GM12878 (cell line): Measurements from ENCODE around the gene MT1HL1. TPM values are rescaled to one million over a fixed set of nuclear protein-coding genes. Genes with fewer than 3 reads are reported as not detected.

ENCODE experiments used
- ATAC-seq: fragments of 200-7000 bp; cut with Tn5 transposase; 3 replicates; pipeline ENCODE4 v1.9.1; 2020; ENCODE audit warnings: mild to moderate bottlenecking, moderate library complexity
- BruUV-seq: library from RNA; stranded (reverse); fragments of 400-500 nt; replicated peaks from 2 replicates; lab custom pipeline; 2021; lab: Mats Ljungman, UMichigan
- CTCF ChIA-PET: fragments of 300-600 bp; sonication (Branson Sonifier 250); formaldehyde crosslinking; extraction: SDS; loops from one replicate; lab custom pipeline; 2021; ENCODE audit warnings: inconsistent platforms; lab: Yijun Ruan, JAX
- POLR2A ChIA-PET: fragments of 350-600 bp; formaldehyde crosslinking; extraction: SDS; loops from one replicate; lab custom pipeline; 2021; ENCODE audit warnings: inconsistent platforms; lab: Charles Lee
- RAD21 ChIA-PET: fragments of 300-600 bp; sonication (Branson Sonifier 250); formaldehyde crosslinking; loops from one replicate; lab custom pipeline; 2023; ENCODE audit warnings: antibody characterized with exemption; ENCODE audit not compliant: unreplicated experiment; lab: Charles Lee
- SMC1A ChIA-PET: fragments of 300-600 bp; sonication (Branson Sonifier 250); formaldehyde crosslinking; loops from one replicate; lab custom pipeline; 2023; ENCODE audit not compliant: unreplicated experiment, uncharacterized antibody; lab: Charles Lee
- DNase-seq: peaks from one replicate; pipeline ENCODE4 v3.0.0-alpha.2; 2011; ENCODE audit warnings: low read depth, low spot score
- FAIRE-seq: peaks from 3 replicates; lab custom pipeline; 2011; peaks lifted over from hg19 to GRCh38; lab: Jason Lieb, UNC
- H2AFZ ChIP-seq: 2 replicates; pipeline ENCODE4 v1.6.0; 2011; ENCODE audit warnings: low read depth, low read length, control low read depth; ENCODE audit not compliant: control insufficient read depth
- H3K27ac ChIP-seq: 2 replicates; pipeline ENCODE4 v1.5.1; 2011; ENCODE audit warnings: control low read depth; ENCODE audit not compliant: control insufficient read depth, insufficient read depth
- H3K27me3 ChIP-seq, 2 experiments: replicated peaks in 1 of 2; 2 replicates each; pipeline versions ENCODE4 v1.6.0 to v1.6.1; 2011; ENCODE audit warnings: low read length in 1 of 2; ENCODE audit not compliant: control insufficient read depth in 2 of 2, insufficient read depth in 2 of 2
- H3K36me3 ChIP-seq, 2 experiments: 2 replicates each; pipeline ENCODE4 v1.5.1; 2011; ENCODE audit warnings: low read length in 1 of 2; ENCODE audit not compliant: control insufficient read depth in 2 of 2, insufficient read depth in 2 of 2
- H3K4me1 ChIP-seq: 2 replicates; pipeline ENCODE4 v1.6.1; 2011; ENCODE audit warnings: mild to moderate bottlenecking, low read length, moderate library complexity, mixed read lengths; ENCODE audit not compliant: control insufficient read depth, insufficient read depth
- H3K4me2 ChIP-seq: 2 replicates; pipeline ENCODE4 v1.6.0; 2011; ENCODE audit warnings: control low read depth; ENCODE audit not compliant: control insufficient read depth, insufficient read depth
- H3K4me3 ChIP-seq: fragments of 200-600 bp; sonication (generic); 2 replicates; pipeline ENCODE4 v1.5.1; 2016
- H3K79me2 ChIP-seq: 2 replicates; pipeline ENCODE4 v1.6.0; 2011; ENCODE audit warnings: low read length; ENCODE audit not compliant: control insufficient read depth, insufficient read depth
- H3K9ac ChIP-seq: 2 replicates; pipeline ENCODE4 v1.8.0; 2011; ENCODE audit warnings: low read length, control low read depth, mixed read lengths; ENCODE audit not compliant: control insufficient read depth, insufficient read depth
- H3K9me3 ChIP-seq: replicated peaks from 3 replicates; pipeline ENCODE4 v1.5.1; 2011; ENCODE audit warnings: mild to moderate bottlenecking, low read length; ENCODE audit not compliant: control insufficient read depth, insufficient read depth
- H4K20me1 ChIP-seq: 2 replicates; pipeline ENCODE4 v1.6.0; 2011; ENCODE audit not compliant: control insufficient read depth, insufficient read depth
- CBFB ChIP-seq: IDR thresholded peaks from 2 replicates; pipeline ENCODE4 v1.6.1; 2016; ENCODE audit warnings: antibody characterized with exemption, low read depth
- EZH2 ChIP-seq: IDR thresholded peaks from 2 replicates; pipeline ENCODE4 v1.6.1; 2012; ENCODE audit warnings: low read depth, mild to moderate bottlenecking, control low read depth, inconsistent platforms, low read length, borderline replicate concordance; ENCODE audit not compliant: control insufficient read depth
- HDAC2 ChIP-seq: fragments of 200-600 bp; sonication (generic); IDR thresholded peaks from 2 replicates; pipeline ENCODE4 v1.6.1; 2017
- IKZF2 ChIP-seq, 2 experiments: fragments of 450-650 bp; IDR thresholded peaks; 2 replicates each; pipeline ENCODE4 v1.6.1; 2017; ENCODE audit warnings: mild to moderate bottlenecking in 2 of 2, moderate library complexity in 2 of 2
- NR2C2 ChIP-seq: IDR thresholded peaks from 2 replicates; pipeline ENCODE4 v1.6.1; 2011; ENCODE audit warnings: borderline replicate concordance, low read depth; ENCODE audit not compliant: control insufficient read depth, insufficient read length
- PAX8 ChIP-seq: fragments of 450-650 bp; IDR thresholded peaks from 2 replicates; pipeline ENCODE4 v1.6.1; 2017; ENCODE audit warnings: mild to moderate bottlenecking, moderate library complexity
- RELA ChIP-seq: fragments of 450-650 bp; IDR thresholded peaks from 2 replicates; pipeline ENCODE4 v1.8.0; 2014; ENCODE audit warnings: borderline replicate concordance; ENCODE audit not compliant: partially characterized antibody
- RFX5 ChIP-seq: IDR thresholded peaks from 2 replicates; pipeline ENCODE4 v1.6.1; 2011; ENCODE audit warnings: low read depth, low read length, improper control_type of control experiment
- SP1 ChIP-seq: IDR thresholded peaks from one replicate; pipeline ENCODE4 v1.6.1; 2011; ENCODE audit warnings: low read depth, low read length
- STAT1 ChIP-seq: fragments of 450-650 bp; conservative IDR thresholded peaks from 2 replicates; pipeline ENCODE4 v1.6.1; 2014; ENCODE audit warnings: antibody characterized with exemption, mild to moderate bottlenecking
- STAT3 ChIP-seq: IDR thresholded peaks from 2 replicates; pipeline ENCODE4 v1.6.1; 2011; ENCODE audit warnings: low read depth, low read length, improper control_type of control experiment
- TBL1XR1 ChIP-seq: IDR thresholded peaks from 2 replicates; pipeline ENCODE4 v1.6.1; 2012; ENCODE audit warnings: low read depth, low read length, improper control_type of control experiment
- TCF12 ChIP-seq: IDR thresholded peaks from 2 replicates; pipeline ENCODE4 v1.6.1; 2011; ENCODE audit warnings: low read depth, mild to moderate bottlenecking, low read length
- WRNIP1 ChIP-seq: IDR thresholded peaks from 2 replicates; pipeline ENCODE4 v1.6.1; 2011; ENCODE audit warnings: low read depth, low read length, improper control_type of control experiment, borderline replicate concordance
- YBX1 ChIP-seq: fragments of 450-650 bp; IDR thresholded peaks from 2 replicates; pipeline ENCODE4 v1.6.1; 2016; ENCODE audit warnings: antibody characterized with exemption
- WGBS: methylation state at CpG from one replicate; pipeline ENCODE4 v1.1.6; 2016; ENCODE audit warnings: low lambda C conversion rate; ENCODE audit not compliant: insufficient replicate concordance, insufficient coverage; ENCODE audit errors: missing lambda C conversion rate; 5-methylcytosine and 5-hydroxymethylcytosine counted together
- in situ Hi-C: fragments of 300-500 bp; cut with MboI; formaldehyde crosslinking; loops from 9 replicates; pipeline ENCODE4 v1.14.3; 2018; ENCODE audit warnings: mixed read lengths
- intact Hi-C: fragments of 100-400 bp; cut with micrococcal nuclease; formaldehyde crosslinking; loops from one replicate; pipeline ENCODE4 v1.14.2; 2022; ENCODE audit not compliant: unreplicated experiment
- polyA plus RNA-seq, 11 experiments: library from polyadenylated mRNA; depleted of rRNA in 4 of 11; unstranded in 6 of 11; stranded (reverse) in 5 of 11; fragments of >200 nt; fragmentation: Nextera tagmentation in 4 of 11; fragmentation: Illumina TruSeq in 1 of 11; extraction: Ambion mirVana in 4 of 11; extraction: Trizol in 1 of 11; gene quantifications; 1 replicate in 1 of 11; 2 replicates in 10 of 11; pipeline versions ENCODE4 v1.2.1 to v1.2.3, GENCODE V29; 2011 to 2016; ENCODE audit warnings: inconsistent platforms in 2 of 11, missing spikeins in 2 of 11, low read depth in 1 of 11
- total RNA-seq, 4 experiments: library from RNA; depleted of rRNA in 3 of 4; stranded (reverse); fragments of >200 nt in 3 of 4; fragmentation: Illumina TruSeq in 1 of 4; extraction: Trizol in 1 of 4; gene quantifications; 2 replicates each; pipeline versions ENCODE4 v1.2.1 to v1.2.3, GENCODE V29; 2013 to 2021
- TF ChIP-seq, protein P1 (sequence below), 3 experiments: IDR thresholded peaks in 2 of 3; conservative IDR thresholded peaks in 1 of 3; 2 replicates each; pipeline ENCODE4 v1.5.1; 2011; ENCODE audit warnings: low read depth in 3 of 3, low read length in 3 of 3, mild to moderate bottlenecking in 3 of 3, control low read depth in 2 of 3, moderate library complexity in 2 of 3, inconsistent platforms in 1 of 3, mixed read lengths in 1 of 3; ENCODE audit not compliant: control insufficient read depth in 2 of 3, insufficient read depth in 1 of 3; ENCODE audit errors: extremely low read depth in 1 of 3
- TF ChIP-seq, protein P2 (sequence below): fragments of 450-650 bp; IDR thresholded peaks from 2 replicates; pipeline ENCODE4 v1.6.1; 2017; ENCODE audit warnings: antibody characterized with exemption, mild to moderate bottlenecking, moderate library complexity
- TF ChIP-seq, protein P3 (sequence below): IDR thresholded peaks from 2 replicates; pipeline ENCODE4 v1.6.1; 2011; ENCODE audit warnings: borderline replicate concordance, low read depth, mild to moderate bottlenecking, moderate library complexity, mixed read lengths, low read length; ENCODE audit not compliant: insufficient read depth; ENCODE audit errors: extremely low read length

MT1HL1 gene
- total and polyA plus RNA-seq, 10 of the 15 experiments (the other 5 are each of a cell fraction or from before 2014, with no cell fraction given), result not detected

DNA sequence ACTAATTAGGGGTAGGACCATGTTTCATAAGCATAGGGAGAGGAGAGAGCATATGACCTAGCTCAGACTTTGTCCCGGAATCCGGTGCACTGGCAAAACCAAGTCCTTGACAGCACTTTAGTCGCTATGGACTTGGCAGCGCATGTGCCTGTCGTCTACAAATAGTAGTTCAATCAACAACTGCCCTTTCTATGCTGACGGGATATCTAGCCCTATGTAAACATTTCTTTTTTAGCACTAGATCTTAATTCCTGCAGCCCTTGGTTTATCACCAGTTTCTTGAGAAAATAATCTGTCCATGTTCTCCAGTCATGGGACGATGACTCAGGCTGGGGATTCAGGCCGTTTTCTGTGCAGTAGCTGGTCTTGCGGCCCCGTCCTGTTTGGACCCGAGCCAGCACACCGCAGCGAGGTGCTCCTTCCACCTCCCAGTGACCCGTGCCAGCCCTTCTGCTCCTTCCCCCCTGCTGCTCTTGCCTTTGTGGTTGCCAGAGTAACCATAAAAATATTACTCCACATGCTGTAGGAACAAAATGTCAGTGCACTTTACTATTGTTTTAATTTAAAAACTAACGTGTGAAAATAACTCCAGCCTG lies 8.6 kb upstream of the MT1HL1 start:
- WGBS, result 42% methylated on average over 15 of the region's 15 CpGs
- no peak for DNase-seq
- in situ Hi-C loops, result no loop called here
- Histone ChIP-seq H3K36me3 (no peaks in the 10 kb centered on the region), H4K20me1 (no peaks in the 10 kb centered on the region), H3K9ac (no peak overlapping the region), H3K9me3 (no peaks in the 10 kb centered on the region), H3K4me1 (no peaks in the 10 kb centered on the region), H3K4me3 (no peak overlapping the region), H3K27me3 (no peaks in the 10 kb centered on the region; a peak in 1 of 4 replicates), H3K27ac (no peak overlapping the region), H2AFZ (no peak overlapping the region), H3K79me2 (no peaks in the 10 kb centered on the region), H3K4me2 (no peak overlapping the region)
- ATAC-seq, result no peak
- TF ChIP-seq NR2C2 (no peak), RELA (no peak), WRNIP1 (no peak), PAX8 (no peak), CBFB (no peak), STAT1 (no peak), RFX5 (no peak), YBX1 (no peak), TCF12 (no peak), HDAC2 (no peak), TBL1XR1 (no peak), SP1 (no peak), IKZF2 (IDR thresholded peaks at IDR 0.05) (no peak), EZH2 (no peak), STAT3 (no peak)
- TF ChIP-seq, protein P1, sequence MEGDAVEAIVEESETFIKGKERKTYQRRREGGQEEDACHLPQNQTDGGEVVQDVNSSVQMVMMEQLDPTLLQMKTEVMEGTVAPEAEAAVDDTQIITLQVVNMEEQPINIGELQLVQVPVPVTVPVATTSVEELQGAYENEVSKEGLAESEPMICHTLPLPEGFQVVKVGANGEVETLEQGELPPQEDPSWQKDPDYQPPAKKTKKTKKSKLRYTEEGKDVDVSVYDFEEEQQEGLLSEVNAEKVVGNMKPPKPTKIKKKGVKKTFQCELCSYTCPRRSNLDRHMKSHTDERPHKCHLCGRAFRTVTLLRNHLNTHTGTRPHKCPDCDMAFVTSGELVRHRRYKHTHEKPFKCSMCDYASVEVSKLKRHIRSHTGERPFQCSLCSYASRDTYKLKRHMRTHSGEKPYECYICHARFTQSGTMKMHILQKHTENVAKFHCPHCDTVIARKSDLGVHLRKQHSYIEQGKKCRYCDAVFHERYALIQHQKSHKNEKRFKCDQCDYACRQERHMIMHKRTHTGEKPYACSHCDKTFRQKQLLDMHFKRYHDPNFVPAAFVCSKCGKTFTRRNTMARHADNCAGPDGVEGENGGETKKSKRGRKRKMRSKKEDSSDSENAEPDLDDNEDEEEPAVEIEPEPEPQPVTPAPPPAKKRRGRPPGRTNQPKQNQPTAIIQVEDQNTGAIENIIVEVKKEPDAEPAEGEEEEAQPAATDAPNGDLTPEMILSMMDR (IDR thresholded peaks at IDR 0.05 in 2 of 3, conservative IDR thresholded peaks at IDR 0.05 in 1 of 3; ENCODE audit: control insufficient read depth in 2 of 3, extremely low read depth in 1 of 3, insufficient read depth in 1 of 3, low read depth in 3 of 3, low read length in 3 of 3), result no peak
- TF ChIP-seq, protein P2, sequence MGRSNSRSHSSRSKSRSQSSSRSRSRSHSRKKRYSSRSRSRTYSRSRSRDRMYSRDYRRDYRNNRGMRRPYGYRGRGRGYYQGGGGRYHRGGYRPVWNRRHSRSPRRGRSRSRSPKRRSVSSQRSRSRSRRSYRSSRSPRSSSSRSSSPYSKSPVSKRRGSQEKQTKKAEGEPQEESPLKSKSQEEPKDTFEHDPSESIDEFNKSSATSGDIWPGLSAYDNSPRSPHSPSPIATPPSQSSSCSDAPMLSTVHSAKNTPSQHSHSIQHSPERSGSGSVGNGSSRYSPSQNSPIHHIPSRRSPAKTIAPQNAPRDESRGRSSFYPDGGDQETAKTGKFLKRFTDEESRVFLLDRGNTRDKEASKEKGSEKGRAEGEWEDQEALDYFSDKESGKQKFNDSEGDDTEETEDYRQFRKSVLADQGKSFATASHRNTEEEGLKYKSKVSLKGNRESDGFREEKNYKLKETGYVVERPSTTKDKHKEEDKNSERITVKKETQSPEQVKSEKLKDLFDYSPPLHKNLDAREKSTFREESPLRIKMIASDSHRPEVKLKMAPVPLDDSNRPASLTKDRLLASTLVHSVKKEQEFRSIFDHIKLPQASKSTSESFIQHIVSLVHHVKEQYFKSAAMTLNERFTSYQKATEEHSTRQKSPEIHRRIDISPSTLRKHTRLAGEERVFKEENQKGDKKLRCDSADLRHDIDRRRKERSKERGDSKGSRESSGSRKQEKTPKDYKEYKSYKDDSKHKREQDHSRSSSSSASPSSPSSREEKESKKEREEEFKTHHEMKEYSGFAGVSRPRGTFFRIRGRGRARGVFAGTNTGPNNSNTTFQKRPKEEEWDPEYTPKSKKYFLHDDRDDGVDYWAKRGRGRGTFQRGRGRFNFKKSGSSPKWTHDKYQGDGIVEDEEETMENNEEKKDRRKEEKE, result no peak
- TF ChIP-seq, protein P3, sequence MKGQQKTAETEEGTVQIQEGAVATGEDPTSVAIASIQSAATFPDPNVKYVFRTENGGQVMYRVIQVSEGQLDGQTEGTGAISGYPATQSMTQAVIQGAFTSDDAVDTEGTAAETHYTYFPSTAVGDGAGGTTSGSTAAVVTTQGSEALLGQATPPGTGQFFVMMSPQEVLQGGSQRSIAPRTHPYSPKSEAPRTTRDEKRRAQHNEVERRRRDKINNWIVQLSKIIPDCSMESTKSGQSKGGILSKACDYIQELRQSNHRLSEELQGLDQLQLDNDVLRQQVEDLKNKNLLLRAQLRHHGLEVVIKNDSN, result no peak
- ChIA-PET CTCF (no interaction called here), RAD21 (no interaction called here), POLR2A (no interaction called here), SMC1A (no interaction called here)
- no TSS peak for BruUV-seq
- intact Hi-C loops, result no loop called here
- FAIRE-seq, result no peak
